ENCODE measurements around the gene CERKL. TPM values are rescaled to one million over a fixed set of nuclear protein-coding genes. Genes with fewer than 3 reads are reported as not detected.
A peak's percentile ranks its signal among the peaks of the same experiment; 100 is the strongest.

The CERKL gene
- total RNA-seq, 1 experiment from 2014 or later, result 0.24 TPM

DNA sequence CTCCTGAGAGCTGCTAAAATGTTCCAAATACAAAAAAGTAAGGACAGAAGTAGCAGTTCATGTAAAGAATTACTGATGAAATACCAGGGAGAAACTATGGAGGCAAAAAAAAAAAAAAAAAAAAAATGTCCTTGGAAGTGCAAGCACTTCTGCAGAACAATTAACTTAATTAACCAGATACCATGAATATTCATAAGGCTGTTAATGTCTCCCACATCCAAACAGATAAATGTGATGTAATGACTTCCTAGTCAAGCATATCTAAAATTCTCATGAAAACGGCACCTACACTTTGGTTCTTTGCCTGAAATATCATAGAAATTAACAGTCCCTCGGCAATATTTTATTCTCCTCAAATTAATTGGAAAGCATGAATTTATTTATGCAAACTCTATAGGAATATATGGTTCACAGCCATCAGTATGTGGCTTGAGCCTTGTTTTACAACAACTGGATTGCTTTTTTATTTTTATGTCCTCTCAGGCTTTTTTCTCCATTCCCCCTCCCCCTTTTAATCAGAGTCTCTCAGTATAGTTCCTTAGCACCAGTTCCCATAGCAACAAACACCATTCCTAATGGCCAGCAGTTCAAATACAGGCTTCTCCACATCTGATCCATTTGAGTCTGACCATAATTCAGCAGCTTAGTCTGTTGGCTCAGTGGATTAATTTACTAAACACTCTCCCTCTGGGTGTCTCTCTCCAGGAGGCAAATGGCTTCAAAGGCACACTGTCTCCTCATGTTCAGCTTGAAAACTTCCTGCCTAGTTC lies 102.7 kb downstream of the CERKL start:
- TF ChIP-seq FOXJ3 (CRISPR knock-in tag; IDR thresholded peaks at IDR 0.05; ENCODE audit: borderline replicate concordance) (no peak), TEAD4 (CRISPR knock-in tag; IDR thresholded peaks at IDR 0.05) (no peak)
- TF ChIP-seq, protein P1, sequence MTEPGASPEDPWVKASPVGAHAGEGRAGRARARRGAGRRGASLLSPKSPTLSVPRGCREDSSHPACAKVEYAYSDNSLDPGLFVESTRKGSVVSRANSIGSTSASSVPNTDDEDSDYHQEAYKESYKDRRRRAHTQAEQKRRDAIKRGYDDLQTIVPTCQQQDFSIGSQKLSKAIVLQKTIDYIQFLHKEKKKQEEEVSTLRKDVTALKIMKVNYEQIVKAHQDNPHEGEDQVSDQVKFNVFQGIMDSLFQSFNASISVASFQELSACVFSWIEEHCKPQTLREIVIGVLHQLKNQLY (CRISPR knock-in tag; IDR thresholded peaks at IDR 0.05), result no peak
- Mint-ChIP-seq H3K4me3 (no peak overlapping the region), H3K27ac (no peak overlapping the region), H3K9me3 (no peaks in the 10 kb centered on the region), H3K4me1 (peaks cover 13% of the 10 kb centered on the region), H3K36me3 (no peaks in the 10 kb centered on the region), H3K27me3 (ENCODE audit: low read depth) (no peaks in the 10 kb centered on the region)
- CTCF ChIA-PET, result no interaction called here
- POLR2A ChIA-PET, result interaction anchor here (0.6 kb wide), 1 partner anchor 32 kb away, joined by 5 read pairs; no protein-coding TSS in a partner anchor
- DNase-seq (ENCODE audit: low spot score) (no peak), ATAC-seq (0 out of 2 replicates have a peak, but pooled peaks have one; percentile 28)

DNA sequence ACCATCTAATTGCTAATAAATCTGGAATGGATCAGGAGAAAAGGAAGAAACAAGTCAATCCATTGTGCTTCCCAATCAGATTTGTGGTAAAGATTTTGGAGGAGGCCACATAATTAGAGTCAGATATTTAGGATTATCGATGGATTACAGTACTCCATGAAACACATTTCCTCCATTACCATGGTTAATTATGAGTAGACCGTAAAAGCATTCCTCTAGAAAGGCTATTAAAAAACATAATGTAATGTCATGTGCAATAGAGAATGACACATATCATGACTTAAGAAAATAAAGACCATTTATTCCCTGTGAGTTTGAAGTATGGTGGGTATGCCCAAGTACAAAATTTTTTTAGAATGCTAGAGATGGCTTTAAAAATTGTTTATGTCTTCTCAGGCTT lies 103.7 kb downstream of the CERKL start:
- Mint-ChIP-seq H3K27ac (no peak overlapping the region), H3K4me1 (peaks cover 13% of the 10 kb centered on the region), H3K4me3 (no peak overlapping the region), H3K27me3 (ENCODE audit: low read depth) (no peaks in the 10 kb centered on the region), H3K36me3 (no peaks in the 10 kb centered on the region), H3K9me3 (no peaks in the 10 kb centered on the region)
- TF ChIP-seq GRHL2 (CRISPR knock-in tag; IDR thresholded peaks at IDR 0.05; ENCODE audit: insufficient replicate concordance, severe bottlenecking), result no peak
- TF ChIP-seq, protein P2, sequence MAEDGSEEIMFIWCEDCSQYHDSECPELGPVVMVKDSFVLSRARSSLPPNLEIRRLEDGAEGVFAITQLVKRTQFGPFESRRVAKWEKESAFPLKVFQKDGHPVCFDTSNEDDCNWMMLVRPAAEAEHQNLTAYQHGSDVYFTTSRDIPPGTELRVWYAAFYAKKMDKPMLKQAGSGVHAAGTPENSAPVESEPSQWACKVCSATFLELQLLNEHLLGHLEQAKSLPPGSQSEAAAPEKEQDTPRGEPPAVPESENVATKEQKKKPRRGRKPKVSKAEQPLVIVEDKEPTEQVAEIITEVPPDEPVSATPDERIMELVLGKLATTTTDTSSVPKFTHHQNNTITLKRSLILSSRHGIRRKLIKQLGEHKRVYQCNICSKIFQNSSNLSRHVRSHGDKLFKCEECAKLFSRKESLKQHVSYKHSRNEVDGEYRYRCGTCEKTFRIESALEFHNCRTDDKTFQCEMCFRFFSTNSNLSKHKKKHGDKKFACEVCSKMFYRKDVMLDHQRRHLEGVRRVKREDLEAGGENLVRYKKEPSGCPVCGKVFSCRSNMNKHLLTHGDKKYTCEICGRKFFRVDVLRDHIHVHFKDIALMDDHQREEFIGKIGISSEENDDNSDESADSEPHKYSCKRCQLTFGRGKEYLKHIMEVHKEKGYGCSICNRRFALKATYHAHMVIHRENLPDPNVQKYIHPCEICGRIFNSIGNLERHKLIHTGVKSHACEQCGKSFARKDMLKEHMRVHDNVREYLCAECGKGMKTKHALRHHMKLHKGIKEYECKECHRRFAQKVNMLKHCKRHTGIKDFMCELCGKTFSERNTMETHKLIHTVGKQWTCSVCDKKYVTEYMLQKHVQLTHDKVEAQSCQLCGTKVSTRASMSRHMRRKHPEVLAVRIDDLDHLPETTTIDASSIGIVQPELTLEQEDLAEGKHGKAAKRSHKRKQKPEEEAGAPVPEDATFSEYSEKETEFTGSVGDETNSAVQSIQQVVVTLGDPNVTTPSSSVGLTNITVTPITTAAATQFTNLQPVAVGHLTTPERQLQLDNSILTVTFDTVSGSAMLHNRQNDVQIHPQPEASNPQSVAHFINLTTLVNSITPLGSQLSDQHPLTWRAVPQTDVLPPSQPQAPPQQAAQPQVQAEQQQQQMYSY (CRISPR knock-in tag; IDR thresholded peaks at IDR 0.05), result no peak
- TF ChIP-seq SMAD4 (CRISPR knock-in tag; IDR thresholded peaks at IDR 0.05), result no peak
- no peak for TF ChIP-seq TCF7 (CRISPR knock-in tag; IDR thresholded peaks at IDR 0.05; ENCODE audit: low read depth)
- no peak for TF ChIP-seq ATF1 (CRISPR knock-in tag; IDR thresholded peaks at IDR 0.05)
- TF ChIP-seq CBFB (CRISPR knock-in tag; IDR thresholded peaks at IDR 0.05; ENCODE audit: low read depth), result no peak
- no peak for TF ChIP-seq KAT7 (CRISPR knock-in tag; IDR thresholded peaks at IDR 0.05; ENCODE audit: borderline replicate concordance)
- TF ChIP-seq MYBL2 (CRISPR knock-in tag; IDR thresholded peaks at IDR 0.05), result no peak
- TF ChIP-seq, protein P3, sequence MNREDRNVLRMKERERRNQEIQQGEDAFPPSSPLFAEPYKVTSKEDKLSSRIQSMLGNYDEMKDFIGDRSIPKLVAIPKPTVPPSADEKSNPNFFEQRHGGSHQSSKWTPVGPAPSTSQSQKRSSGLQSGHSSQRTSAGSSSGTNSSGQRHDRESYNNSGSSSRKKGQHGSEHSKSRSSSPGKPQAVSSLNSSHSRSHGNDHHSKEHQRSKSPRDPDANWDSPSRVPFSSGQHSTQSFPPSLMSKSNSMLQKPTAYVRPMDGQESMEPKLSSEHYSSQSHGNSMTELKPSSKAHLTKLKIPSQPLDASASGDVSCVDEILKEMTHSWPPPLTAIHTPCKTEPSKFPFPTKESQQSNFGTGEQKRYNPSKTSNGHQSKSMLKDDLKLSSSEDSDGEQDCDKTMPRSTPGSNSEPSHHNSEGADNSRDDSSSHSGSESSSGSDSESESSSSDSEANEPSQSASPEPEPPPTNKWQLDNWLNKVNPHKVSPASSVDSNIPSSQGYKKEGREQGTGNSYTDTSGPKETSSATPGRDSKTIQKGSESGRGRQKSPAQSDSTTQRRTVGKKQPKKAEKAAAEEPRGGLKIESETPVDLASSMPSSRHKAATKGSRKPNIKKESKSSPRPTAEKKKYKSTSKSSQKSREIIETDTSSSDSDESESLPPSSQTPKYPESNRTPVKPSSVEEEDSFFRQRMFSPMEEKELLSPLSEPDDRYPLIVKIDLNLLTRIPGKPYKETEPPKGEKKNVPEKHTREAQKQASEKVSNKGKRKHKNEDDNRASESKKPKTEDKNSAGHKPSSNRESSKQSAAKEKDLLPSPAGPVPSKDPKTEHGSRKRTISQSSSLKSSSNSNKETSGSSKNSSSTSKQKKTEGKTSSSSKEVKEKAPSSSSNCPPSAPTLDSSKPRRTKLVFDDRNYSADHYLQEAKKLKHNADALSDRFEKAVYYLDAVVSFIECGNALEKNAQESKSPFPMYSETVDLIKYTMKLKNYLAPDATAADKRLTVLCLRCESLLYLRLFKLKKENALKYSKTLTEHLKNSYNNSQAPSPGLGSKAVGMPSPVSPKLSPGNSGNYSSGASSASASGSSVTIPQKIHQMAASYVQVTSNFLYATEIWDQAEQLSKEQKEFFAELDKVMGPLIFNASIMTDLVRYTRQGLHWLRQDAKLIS (CRISPR knock-in tag; IDR thresholded peaks at IDR 0.05; ENCODE audit: borderline replicate concordance), result no peak
- TF ChIP-seq, protein P4, sequence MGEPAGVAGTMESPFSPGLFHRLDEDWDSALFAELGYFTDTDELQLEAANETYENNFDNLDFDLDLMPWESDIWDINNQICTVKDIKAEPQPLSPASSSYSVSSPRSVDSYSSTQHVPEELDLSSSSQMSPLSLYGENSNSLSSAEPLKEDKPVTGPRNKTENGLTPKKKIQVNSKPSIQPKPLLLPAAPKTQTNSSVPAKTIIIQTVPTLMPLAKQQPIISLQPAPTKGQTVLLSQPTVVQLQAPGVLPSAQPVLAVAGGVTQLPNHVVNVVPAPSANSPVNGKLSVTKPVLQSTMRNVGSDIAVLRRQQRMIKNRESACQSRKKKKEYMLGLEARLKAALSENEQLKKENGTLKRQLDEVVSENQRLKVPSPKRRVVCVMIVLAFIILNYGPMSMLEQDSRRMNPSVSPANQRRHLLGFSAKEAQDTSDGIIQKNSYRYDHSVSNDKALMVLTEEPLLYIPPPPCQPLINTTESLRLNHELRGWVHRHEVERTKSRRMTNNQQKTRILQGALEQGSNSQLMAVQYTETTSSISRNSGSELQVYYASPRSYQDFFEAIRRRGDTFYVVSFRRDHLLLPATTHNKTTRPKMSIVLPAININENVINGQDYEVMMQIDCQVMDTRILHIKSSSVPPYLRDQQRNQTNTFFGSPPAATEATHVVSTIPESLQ (CRISPR knock-in tag; IDR thresholded peaks at IDR 0.05), result no peak
- TF ChIP-seq TEAD4 (CRISPR knock-in tag; IDR thresholded peaks at IDR 0.05), result no peak
- TF ChIP-seq NFATC4 (CRISPR knock-in tag; IDR thresholded peaks at IDR 0.05), result no peak
- POLR2A ChIA-PET, result interaction anchor here (0.6 kb wide), 1 partner anchor 33 kb away, joined by 5 read pairs; no protein-coding TSS in a partner anchor
- no peak for ATAC-seq
- no peak for DNase-seq (ENCODE audit: low spot score)
- CTCF ChIA-PET, result no interaction called here

All from WTC11 (cell line).